Activated CD8-positive, alpha-beta memory T cell treated with anti-CD3 and anti-CD28 coated beads, Interleukin-2, amount 10 ng/mL, durations not matched to agents 7 days and 5 days (primary cell): ENCODE data around the gene SP1. TPM values are rescaled to one million over a fixed set of nuclear protein-coding genes. Genes with fewer than 3 reads are reported as not detected.
"Not testable (repeated sequence)": the region's sequence is repeated elsewhere in the genome, so short reads cannot be mapped to it uniquely, and the experiment has no call there.

ENCODE experiments used
- ATAC-seq: fragments of 150-1000 bp; cut with Tn5 transposase; one replicate; pipeline ENCODE4 v1.10.0; 2021; ENCODE audit warnings: moderate library complexity
- CTCF ChIA-PET: fragments of 350-600 bp; sonication (Branson Sonifier 250); formaldehyde crosslinking; loops from one replicate; lab custom pipeline; 2021; ENCODE audit warnings: antibody characterized with exemption; lab: Charles Lee
- DNase-seq: peaks from one replicate; pipeline ENCODE4 v3.0.0-alpha.2; 2020
- H3K27ac Mint-ChIP-seq: one replicate; pipeline ENCODE4 v1.8.0; 2021; ENCODE audit warnings: mild to moderate bottlenecking, mixed read lengths
- H3K27me3 Mint-ChIP-seq: one replicate; pipeline ENCODE4 v1.8.0; 2021; ENCODE audit warnings: mixed read lengths
- H3K36me3 Mint-ChIP-seq: one replicate; pipeline ENCODE4 v1.8.0; 2021; ENCODE audit warnings: mild to moderate bottlenecking, mixed read lengths
- H3K4me1 Mint-ChIP-seq: one replicate; pipeline ENCODE4 v1.8.0; 2021; ENCODE audit warnings: mixed read lengths
- H3K4me3 Mint-ChIP-seq: one replicate; pipeline ENCODE4 v1.8.0; 2021; ENCODE audit warnings: mild to moderate bottlenecking, moderate library complexity, mixed read lengths
- H3K9me3 Mint-ChIP-seq: one replicate; pipeline ENCODE4 v1.8.0; 2022; ENCODE audit warnings: low read depth, mixed read lengths
- total RNA-seq, 2 experiments: library from RNA; stranded (reverse); gene quantifications; one replicate each; pipeline ENCODE4 v1.2.3, GENCODE V29; 2021

SP1 gene
- total RNA-seq, 2 experiments from 2014 or later: 68.7 to 71.8 TPM

DNA sequence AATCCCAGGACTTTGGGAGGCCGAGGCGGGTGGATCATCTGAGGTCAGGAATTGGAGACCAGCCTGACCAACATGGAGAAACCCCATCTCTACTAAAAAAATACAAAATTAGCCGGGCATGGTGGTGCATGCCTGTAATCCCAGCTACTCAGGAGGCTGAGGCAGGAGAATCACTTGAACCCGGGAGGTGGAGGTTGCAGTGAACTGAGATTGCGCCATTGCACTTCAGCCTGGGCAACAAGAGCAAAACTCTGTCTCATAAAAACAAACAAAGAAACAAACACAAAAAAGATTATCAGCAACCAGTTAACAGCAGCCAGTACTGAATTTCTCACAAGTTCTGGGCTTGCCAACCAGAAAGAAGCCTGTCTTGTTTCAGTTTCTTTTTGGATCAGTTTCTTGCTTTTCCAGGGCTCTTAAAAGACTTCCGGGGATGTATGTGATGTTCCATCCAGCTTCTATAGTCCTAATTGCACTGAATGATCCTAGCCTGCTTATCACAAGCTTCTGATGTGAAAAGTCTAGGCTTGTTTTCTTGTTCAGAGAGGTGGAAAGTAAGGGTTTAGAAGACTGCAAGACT is 6.3 kb upstream of the SP1 start:
- H3K4me1 Mint-ChIP-seq: peaks cover 34% of the 10 kb centered on the region
- peak overlapping the region; percentile 64 for H3K27ac Mint-ChIP-seq
- not testable (repeated sequence) for H3K9me3 Mint-ChIP-seq, DNase-seq, H3K36me3 Mint-ChIP-seq, H3K4me3 Mint-ChIP-seq, ATAC-seq, H3K27me3 Mint-ChIP-seq
- CTCF ChIA-PET: interaction anchor here (0.8 to 1.8 kb wide), 4 partner anchors 10 to 48 kb away, joined by 3 to 7 read pairs (median 4); no protein-coding TSS in a partner anchor

DNA sequence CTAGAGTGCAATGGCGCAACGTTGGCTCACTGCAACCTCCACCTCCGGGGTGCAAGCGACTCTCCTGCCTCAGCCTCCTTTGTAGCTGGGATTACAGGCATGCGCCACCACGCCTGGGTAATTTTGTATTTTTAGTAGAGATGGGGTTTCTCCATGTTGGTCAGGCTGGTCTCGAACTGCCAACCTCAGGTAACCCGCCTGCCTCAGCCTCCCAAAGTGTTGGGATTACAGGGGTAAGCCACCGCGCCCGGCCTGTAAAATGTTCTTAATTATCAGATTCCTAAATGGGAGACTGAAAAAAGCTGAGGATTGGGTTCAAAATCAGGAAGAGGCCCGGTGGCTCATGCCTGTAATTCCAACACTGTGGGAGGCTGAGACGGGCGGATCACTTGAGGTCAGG is 5.7 kb upstream of the SP1 start:
- H3K36me3 Mint-ChIP-seq, H3K27me3 Mint-ChIP-seq, ATAC-seq, H3K4me3 Mint-ChIP-seq, DNase-seq, H3K9me3 Mint-ChIP-seq: not testable (repeated sequence)
- peaks cover 32% of the 10 kb centered on the region for H3K4me1 Mint-ChIP-seq
- H3K27ac Mint-ChIP-seq: peak overlapping the region; percentile 64
- CTCF ChIA-PET: interaction anchor here (0.8 to 1.8 kb wide), 3 partner anchors 22 to 47 kb away, joined by 3 to 7 read pairs (median 4); no protein-coding TSS in a partner anchor

GRCh38 chr12:53376747-53377146 is 3.2 kb upstream of the SP1 start:
- peaks cover 28% of the 10 kb centered on the region for H3K4me1 Mint-ChIP-seq
- H3K27me3 Mint-ChIP-seq: no peaks in the 10 kb centered on the region
- H3K9me3 Mint-ChIP-seq: no peaks in the 10 kb centered on the region
- H3K36me3 Mint-ChIP-seq: peaks cover 7% of the 10 kb centered on the region
- DNase-seq: no peak
- no peak for ATAC-seq
- no peak overlapping the region for H3K27ac Mint-ChIP-seq
- no peak overlapping the region for H3K4me3 Mint-ChIP-seq
- CTCF ChIA-PET: interaction anchor here (1.0 kb wide), 1 partner anchor 44 kb away, joined by 3 read pairs; no protein-coding TSS in a partner anchor

- CTCF ChIA-PET: interaction anchor here (0.9 to 3.1 kb wide), 8 partner anchors 9 to 57 kb away, joined by 3 to 33 read pairs (median 6); partner anchors contain the start of gene AAAS
- Mint-ChIP-seq H3K4me3 (no peak overlapping the region), H3K4me1 (peaks cover 32% of the 10 kb centered on the region), H3K27me3 (no peaks in the 10 kb centered on the region), H3K36me3 (peaks cover 21% of the 10 kb centered on the region), H3K27ac (no peak overlapping the region), H3K9me3 (no peaks in the 10 kb centered on the region)
- no peak for DNase-seq
- ATAC-seq: no peak
These were observed 1.8 kb upstream of the SP1 start for GRCh38 chr12:53378222-53378621.

GRCh38 chr12:53378724-53379388 is 1.1 kb upstream of the SP1 start:
- DNase-seq (peak; percentile 50), ATAC-seq (no peak)
- Mint-ChIP-seq H3K4me3 (no peak overlapping the region), H3K27ac (no peak overlapping the region), H3K36me3 (peaks cover 27% of the 10 kb centered on the region), H3K4me1 (peaks cover 33% of the 10 kb centered on the region), H3K27me3 (no peaks in the 10 kb centered on the region), H3K9me3 (no peaks in the 10 kb centered on the region)
- CTCF ChIA-PET: interaction anchor here (1.1 to 3.6 kb wide), 12 partner anchors 9 to 331 kb away, joined by 3 to 33 read pairs (median 6); partner anchors contain the start of gene AAAS

- H3K27ac Mint-ChIP-seq: no peak overlapping the region
- H3K9me3 Mint-ChIP-seq: no peaks in the 10 kb centered on the region
- H3K4me1 Mint-ChIP-seq: peaks cover 34% of the 10 kb centered on the region
- ATAC-seq (peak; percentile 77), DNase-seq (peak; percentile 99)
- H3K4me3 Mint-ChIP-seq: no peak overlapping the region
- CTCF ChIA-PET: interaction anchor here (0.5 to 3.6 kb wide), 15 partner anchors 9 to 374 kb away, joined by 3 to 33 read pairs (median 4); partner anchors contain the start of genes AAAS and EIF4B
- H3K27me3 Mint-ChIP-seq: no peaks in the 10 kb centered on the region
- peaks cover 29% of the 10 kb centered on the region for H3K36me3 Mint-ChIP-seq
These were observed 430 bp upstream of the SP1 start for GRCh38 chr12:53379389-53380103.

DNA sequence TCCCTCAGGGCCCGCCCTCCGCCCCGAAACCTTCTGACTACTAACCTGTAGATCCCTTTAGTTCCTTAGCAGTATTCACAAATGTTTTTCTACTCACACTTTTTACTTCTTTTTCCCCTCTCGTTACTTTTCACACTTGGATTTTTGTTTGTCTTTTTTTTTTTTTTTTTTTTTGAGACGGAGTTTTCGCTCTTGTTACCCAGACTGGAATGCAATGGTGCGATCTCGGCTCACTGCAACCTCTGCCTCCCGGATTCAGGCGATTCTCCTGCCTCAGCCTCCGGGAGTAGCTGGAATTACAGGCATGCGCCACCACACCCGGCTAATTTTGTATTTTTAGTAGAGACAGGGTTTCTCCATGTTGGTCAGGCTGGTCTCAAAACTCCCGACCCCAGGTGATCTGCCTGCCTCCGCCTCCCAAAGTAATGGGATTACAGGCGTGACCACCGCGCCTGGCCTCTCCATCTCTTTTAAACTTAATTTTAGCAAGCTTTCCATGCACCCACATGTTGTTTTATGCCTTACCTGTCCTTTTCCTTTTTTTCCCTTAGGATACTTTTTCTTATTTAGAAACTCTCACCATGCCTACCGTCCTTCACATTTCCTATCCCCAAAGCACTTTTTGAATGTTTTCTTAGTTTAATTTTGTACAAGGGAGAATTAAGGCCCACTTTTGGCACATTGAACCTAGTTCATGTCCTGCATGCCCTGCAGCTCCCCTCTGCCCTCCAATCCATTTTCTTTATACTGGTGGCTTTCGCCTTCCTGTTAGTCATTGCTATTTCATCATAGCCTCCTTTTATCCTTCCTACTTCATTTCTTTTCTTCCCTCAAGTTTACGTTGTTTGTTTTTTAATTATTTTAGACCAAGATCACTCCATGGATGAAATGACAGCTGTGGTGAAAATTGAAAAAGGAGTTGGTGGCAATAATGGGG is 1.1 kb downstream of the SP1 start:
- peaks cover 39% of the 10 kb centered on the region for H3K4me1 Mint-ChIP-seq
- H3K36me3 Mint-ChIP-seq: peaks cover 33% of the 10 kb centered on the region
- H3K9me3 Mint-ChIP-seq: no peaks in the 10 kb centered on the region
- CTCF ChIA-PET: interaction anchor here (0.5 to 8.8 kb wide), 18 partner anchors 14 to 128 kb away, joined by 3 to 110 read pairs (median 4); partner anchors contain the start of gene AAAS
- H3K4me3 Mint-ChIP-seq: peak overlapping the region; percentile 87
- no peaks in the 10 kb centered on the region for H3K27me3 Mint-ChIP-seq
- peak overlapping the region; percentile 87 for H3K27ac Mint-ChIP-seq
- ATAC-seq: no peak
- peak; percentile 45 for DNase-seq

DNA sequence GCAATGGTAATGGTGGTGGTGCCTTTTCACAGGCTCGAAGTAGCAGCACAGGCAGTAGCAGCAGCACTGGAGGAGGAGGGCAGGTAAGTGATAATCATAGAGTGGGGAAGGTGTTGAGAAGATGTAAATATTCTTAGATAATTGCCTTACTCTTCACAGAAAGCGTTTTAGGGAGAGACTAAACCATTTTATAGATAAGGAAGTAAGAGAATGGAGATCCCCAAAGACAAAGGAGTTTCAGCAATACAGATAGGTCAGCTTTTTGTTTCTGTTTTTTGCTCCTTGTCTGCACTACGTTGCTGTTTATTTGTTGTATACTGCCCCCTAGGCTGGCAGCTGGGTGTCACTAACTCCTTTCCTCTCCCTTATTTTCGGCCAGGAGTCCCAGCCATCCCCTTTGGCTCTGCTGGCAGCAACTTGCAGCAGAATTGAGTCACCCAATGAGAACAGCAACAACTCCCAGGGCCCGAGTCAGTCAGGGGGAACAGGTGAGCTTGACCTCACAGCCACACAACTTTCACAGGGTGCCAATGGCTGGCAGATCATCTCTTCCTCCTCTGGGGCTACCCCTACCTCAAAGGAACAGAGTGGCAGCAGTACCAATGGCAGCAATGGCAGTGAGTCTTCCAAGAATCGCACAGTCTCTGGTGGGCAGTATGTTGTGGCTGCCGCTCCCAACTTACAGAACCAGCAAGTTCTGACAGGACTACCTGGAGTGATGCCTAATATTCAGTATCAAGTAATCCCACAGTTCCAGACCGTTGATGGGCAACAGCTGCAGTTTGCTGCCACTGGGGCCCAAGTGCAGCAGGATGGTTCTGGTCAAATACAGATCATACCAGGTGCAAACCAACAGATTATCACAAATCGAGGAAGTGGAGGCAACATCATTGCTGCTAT is 2.0 kb downstream of the SP1 start:
- Mint-ChIP-seq H3K9me3 (no peaks in the 10 kb centered on the region), H3K36me3 (peaks cover 35% of the 10 kb centered on the region), H3K27me3 (no peaks in the 10 kb centered on the region), H3K4me3 (peak overlapping the region; percentile 87), H3K27ac (peak overlapping the region; percentile 87), H3K4me1 (peaks cover 47% of the 10 kb centered on the region)
- ATAC-seq (no peak), DNase-seq (peak; percentile 76)
- CTCF ChIA-PET: interaction anchor here (1.0 to 8.8 kb wide), 18 partner anchors 13 to 127 kb away, joined by 3 to 110 read pairs (median 4); partner anchors contain the start of gene AAAS

DNA sequence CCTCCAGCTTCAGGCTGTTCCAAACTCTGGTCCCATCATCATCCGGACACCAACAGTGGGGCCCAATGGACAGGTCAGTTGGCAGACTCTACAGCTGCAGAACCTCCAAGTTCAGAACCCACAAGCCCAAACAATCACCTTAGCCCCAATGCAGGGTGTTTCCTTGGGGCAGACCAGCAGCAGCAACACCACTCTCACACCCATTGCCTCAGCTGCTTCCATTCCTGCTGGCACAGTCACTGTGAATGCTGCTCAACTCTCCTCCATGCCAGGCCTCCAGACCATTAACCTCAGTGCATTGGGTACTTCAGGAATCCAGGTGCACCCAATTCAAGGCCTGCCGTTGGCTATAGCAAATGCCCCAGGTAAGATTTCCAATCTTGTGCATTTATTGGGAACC is 3.3 kb downstream of the SP1 start:
- Mint-ChIP-seq H3K4me1 (peaks cover 56% of the 10 kb centered on the region), H3K4me3 (peak overlapping the region; percentile 43), H3K27me3 (no peaks in the 10 kb centered on the region), H3K36me3 (peaks cover 43% of the 10 kb centered on the region), H3K27ac (peak overlapping the region; percentile 70), H3K9me3 (no peaks in the 10 kb centered on the region)
- no peak for DNase-seq
- CTCF ChIA-PET: interaction anchor here (1.1 to 8.8 kb wide), 9 partner anchors 18 to 62 kb away, joined by 3 to 110 read pairs (median 7); partner anchors contain the start of gene AAAS
- no peak for ATAC-seq

- H3K27me3 Mint-ChIP-seq, ATAC-seq, H3K9me3 Mint-ChIP-seq, DNase-seq: not testable (repeated sequence)
- H3K4me1 Mint-ChIP-seq: peaks cover 76% of the 10 kb centered on the region
- peaks cover 52% of the 10 kb centered on the region for H3K36me3 Mint-ChIP-seq
- peak overlapping the region; percentile 38 for H3K27ac Mint-ChIP-seq
- CTCF ChIA-PET: interaction anchor here (0.7 to 8.8 kb wide), 7 partner anchors 8 to 71 kb away, joined by 3 to 110 read pairs (median 4); no protein-coding TSS in a partner anchor
- H3K4me3 Mint-ChIP-seq: peak overlapping the region; percentile 20
These were observed 6.4 kb downstream of the SP1 start for GRCh38 chr12:53386381-53386780.

DNA sequence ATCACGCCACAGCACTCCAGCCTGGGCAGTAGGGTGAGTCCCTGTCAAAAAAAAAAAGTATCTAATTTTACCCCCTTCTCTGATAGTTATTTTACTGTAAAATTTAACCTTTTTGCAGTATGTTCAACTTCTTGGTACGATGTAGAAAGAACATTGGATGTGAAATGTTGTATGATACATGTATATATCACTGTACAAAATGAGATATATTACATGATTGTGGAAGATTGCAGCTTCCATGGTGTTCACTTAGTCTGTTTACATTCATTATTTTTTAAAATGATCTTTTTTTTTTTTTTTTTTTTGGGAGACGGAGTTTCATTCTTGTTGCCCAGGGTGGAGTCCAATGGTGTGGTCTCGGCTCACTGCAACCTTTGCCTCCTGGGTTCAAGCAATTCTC is 9.0 kb downstream of the SP1 start:
- Mint-ChIP-seq H3K27me3 (no peaks in the 10 kb centered on the region), H3K27ac (no peak overlapping the region), H3K36me3 (peaks cover 35% of the 10 kb centered on the region), H3K4me1 (peaks cover 54% of the 10 kb centered on the region), H3K9me3 (no peaks in the 10 kb centered on the region), H3K4me3 (peak overlapping the region; percentile 9)
- ATAC-seq (no peak), DNase-seq (no peak)
- CTCF ChIA-PET: interaction anchor here (0.9 to 8.8 kb wide), 6 partner anchors 9 to 121 kb away, joined by 3 to 110 read pairs (median 4); partner anchors contain the start of genes ESPL1 and SP1
